GM12873 (cell line): ENCODE data around the gene GJB5.

Experiments used
- CTCF ChIP-seq: IDR thresholded peaks from 2 replicates; pipeline ENCODE4 v1.5.1; 2012; ENCODE audit warnings: low read depth, mild to moderate bottlenecking, moderate library complexity, low read length, control low read depth; ENCODE audit not compliant: insufficient read depth; ENCODE audit errors: missing control alignments

The GJB5 gene

GRCh38 chr1:34739613-34740012 lies 15.2 kb upstream of the GJB5 start:
- TF ChIP-seq CTCF, result no peak

DNA sequence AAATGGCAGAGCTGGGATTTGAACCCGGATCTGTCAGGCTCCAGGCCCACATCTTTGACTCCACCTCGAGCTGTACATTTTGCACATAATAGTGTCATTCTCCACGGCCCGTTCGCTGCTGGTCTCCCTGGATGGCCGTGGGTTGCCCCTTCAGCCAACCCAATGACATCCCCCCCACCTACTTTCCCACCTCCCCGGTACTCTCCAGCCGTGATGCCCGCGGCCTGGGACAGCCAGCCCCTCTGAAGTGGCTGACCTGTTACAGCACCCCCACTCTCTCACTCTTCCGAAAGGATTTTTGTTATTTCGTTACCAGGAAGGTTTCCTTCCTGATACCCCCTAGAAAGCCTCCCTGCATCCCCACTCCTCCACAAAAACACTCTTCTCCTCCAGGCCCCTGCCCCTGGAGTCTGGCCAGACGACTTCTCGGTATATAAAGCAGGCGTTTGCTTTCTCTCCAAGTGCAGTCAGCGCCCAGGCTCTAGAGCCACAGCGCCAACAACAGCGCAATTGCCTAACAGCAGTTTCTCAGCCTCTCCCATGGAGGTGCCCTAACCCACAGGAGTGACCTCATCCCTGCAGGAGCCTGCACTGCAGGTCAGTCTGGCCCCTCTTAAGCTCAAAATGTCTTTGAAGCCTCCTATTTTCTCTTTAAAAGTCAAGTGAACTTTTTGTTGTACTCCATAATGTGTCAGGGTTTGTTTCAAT lies 14.5 kb upstream of the GJB5 start:
- TF ChIP-seq CTCF, result no peak

DNA sequence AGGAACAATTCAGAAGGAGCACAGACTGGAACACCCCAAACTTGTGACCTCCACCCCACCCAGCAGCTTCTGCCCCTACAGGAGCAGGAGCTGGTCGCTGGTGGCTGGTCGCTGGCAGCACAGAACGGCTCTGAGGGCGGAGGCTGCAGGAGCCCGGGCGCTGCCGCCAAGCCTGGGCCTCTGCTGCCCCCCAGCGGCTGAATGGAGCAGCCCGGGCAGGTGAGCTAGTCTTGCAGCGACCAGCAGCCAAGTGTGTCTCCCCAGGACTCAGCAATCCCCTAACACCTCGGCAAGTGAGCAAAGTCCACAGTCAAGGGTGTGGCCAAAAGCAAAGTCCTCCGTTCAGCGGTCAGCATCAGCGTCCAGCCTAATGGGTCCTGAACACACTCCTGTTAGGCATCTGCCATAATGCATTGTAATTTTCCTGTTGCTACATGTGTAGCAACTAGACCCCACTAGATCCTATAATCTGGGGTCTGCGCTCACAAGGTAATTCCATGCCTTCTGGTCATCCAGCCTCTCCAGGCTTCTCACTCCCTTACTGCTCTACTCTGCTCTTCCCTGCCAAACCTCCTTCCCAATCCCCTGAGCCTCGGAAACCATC lies 12.1 kb upstream of the GJB5 start:
- TF ChIP-seq CTCF, result peak; percentile 97

GRCh38 chr1:34743775-34744174 lies 11.1 kb upstream of the GJB5 start:
- TF ChIP-seq CTCF, result no peak

DNA sequence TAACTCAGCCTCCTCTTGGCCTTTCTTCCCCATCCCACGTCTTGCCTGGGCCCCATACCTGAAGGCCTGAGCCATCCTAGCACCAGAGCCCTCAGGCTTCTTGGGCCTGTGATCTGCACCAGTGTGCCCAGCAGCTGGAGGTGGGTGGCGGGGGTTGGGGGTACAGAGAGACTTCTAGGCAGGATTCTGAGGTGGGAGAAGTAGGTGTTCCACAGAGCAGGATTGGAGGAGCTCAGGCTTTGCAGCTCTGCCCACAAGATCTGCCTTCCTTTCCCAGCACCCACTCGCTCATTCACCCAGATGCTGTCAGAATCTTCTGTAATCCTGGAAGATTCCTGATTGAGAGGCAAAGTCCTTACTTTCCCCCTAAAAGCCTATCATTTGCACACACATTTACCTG lies 10.0 kb upstream of the GJB5 start:
- no peak for TF ChIP-seq CTCF

DNA sequence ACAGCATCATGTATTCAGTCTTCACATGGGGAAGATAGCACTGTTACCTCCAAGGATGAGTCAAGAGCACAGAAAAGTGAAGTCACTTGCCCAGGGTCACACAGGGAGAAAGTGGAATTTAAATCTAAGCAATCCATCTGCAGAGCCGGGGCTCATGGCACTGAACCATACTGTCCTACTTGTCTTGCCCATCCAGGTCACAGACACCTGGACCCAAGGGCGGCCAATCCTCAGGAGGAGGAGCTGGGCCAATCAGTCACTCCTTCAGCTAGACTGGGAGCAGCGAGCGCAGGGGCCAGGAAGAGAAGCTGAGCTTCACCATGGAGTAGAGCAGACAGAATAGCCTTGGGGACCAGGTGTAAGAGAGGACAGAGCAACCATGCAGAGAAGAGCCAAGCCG lies 9.2 kb upstream of the GJB5 start:
- TF ChIP-seq CTCF, result no peak

DNA sequence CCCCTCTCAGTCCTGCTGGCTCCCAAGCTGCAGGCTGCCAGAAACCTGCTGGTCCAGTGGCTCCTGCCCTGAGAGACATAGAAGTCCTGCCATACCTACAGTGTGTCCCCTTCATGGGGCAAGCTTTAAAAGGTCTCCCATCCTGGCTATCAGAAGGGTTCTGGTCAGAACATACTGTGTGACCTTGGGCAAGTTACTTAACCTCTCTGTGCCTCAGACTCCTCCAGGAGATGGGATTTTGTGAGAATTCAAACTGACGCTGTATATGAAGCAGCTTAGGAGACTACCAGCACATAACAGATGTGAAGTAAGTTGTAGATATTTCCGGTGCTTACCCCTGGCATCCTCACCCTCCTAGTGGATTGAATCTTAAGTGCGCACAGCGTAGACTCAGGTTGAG lies 8.7 kb upstream of the GJB5 start:
- TF ChIP-seq CTCF, result no peak
